Effector memory CD8-positive, alpha-beta T cell (primary cell): ENCODE results near the gene PLAC1.

ENCODE experiments used
- ATAC-seq: fragments of 150-1000 bp; cut with Tn5 transposase; replicated peaks from 2 replicates; pipeline ENCODE4 v1.10.0; 2021; ENCODE audit warnings: mild to moderate bottlenecking, moderate library complexity
- DNase-seq, 3 experiments: peaks; one replicate each; pipeline ENCODE4 v3.0.0; 2021
- H3K27ac Mint-ChIP-seq, 2 donors: one replicate each; pipeline ENCODE4 v1.8.0; 2022; ENCODE audit warnings: mild to moderate bottlenecking in 2 of 2, mixed read lengths in 2 of 2, moderate library complexity in 2 of 2
- H3K27me3 Mint-ChIP-seq, 2 donors: one replicate each; pipeline ENCODE4 v1.8.0; 2022; ENCODE audit warnings: mixed read lengths in 2 of 2
- H3K36me3 Mint-ChIP-seq: one replicate; pipeline ENCODE4 v1.8.0; 2022; ENCODE audit warnings: mild to moderate bottlenecking, moderate library complexity, mixed read lengths; ENCODE audit not compliant: insufficient read depth
- H3K4me1 Mint-ChIP-seq, 2 donors: one replicate each; pipeline ENCODE4 v1.8.0; 2022; ENCODE audit warnings: low read depth in 2 of 2, mixed read lengths in 2 of 2
- H3K4me3 Mint-ChIP-seq, 2 donors: one replicate each; pipeline ENCODE4 v1.8.0; 2022; ENCODE audit warnings: mild to moderate bottlenecking in 2 of 2, mixed read lengths in 2 of 2, moderate library complexity in 2 of 2
- H3K9me3 Mint-ChIP-seq, 2 donors: one replicate each; pipeline ENCODE4 v1.8.0; 2022; ENCODE audit warnings: mixed read lengths in 2 of 2

Gene PLAC1

DNA sequence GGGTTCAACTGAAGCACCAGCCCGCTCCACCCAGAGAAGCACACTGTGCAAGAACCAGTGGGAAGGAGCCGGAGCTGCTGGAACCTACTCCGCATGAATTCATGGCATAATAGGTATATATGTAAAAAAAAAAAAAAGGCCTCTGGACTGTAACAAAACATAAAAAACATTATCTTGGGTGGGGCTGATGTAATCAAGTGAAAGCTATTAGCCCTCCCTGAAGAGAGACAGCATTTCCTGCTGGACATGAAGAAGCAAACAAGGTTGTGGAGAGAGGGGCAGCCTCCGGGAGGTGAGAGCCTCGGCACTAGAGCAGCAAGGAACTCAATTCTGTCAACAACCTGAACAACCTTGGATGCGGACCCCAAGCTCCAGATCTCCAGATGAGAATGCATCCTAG is 50.7 kb downstream of the PLAC1 start:
- H3K9me3 Mint-ChIP-seq = peaks cover 0 to 1% of the 10 kb centered on the region in 2 donors
- H3K4me3 Mint-ChIP-seq = no peak overlapping the region
- no peak for DNase-seq
- no peaks in the 10 kb centered on the region for H3K4me1 Mint-ChIP-seq
- no peak overlapping the region for H3K27ac Mint-ChIP-seq
- ATAC-seq = no peak
- no peaks in the 10 kb centered on the region for H3K36me3 Mint-ChIP-seq
- H3K27me3 Mint-ChIP-seq = peaks cover 4 to 14% of the 10 kb centered on the region in 2 donors

DNA sequence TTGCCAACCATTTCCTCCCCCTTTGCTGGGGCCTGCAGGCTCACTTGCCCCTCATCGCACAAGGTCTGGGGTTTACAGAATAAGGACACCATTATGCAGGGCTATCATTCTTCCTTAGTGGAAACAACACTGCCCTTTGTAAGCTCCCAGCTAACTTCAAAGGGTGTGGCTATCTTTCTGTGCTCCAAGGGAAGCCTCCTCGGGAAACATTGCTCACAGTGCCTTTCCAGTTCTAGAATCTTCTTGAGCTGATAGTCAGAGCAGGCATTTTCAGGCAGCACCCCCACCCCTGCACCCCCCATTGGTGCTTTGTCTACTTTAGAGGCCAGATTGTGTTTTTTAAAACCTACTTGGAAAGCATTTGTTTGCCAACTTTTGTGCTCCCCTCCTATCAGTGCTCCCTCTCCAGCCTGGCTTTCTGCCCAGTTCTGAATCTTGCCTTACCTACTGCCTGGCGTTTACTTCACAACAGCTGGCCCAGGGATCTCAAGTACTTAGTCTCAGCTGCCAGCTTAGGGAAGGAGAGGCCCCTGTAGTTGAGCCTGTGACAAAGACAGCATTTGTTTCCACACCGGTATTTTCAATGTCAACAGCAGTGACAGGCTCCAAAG is 53.5 kb downstream of the PLAC1 start:
- H3K36me3 Mint-ChIP-seq = no peaks in the 10 kb centered on the region
- H3K27ac Mint-ChIP-seq = no peak overlapping the region
- H3K4me3 Mint-ChIP-seq = no peak overlapping the region
- no peak for ATAC-seq
- no peaks in the 10 kb centered on the region for H3K4me1 Mint-ChIP-seq
- no peak for DNase-seq
- peaks cover 6 to 14% of the 10 kb centered on the region in 2 donors for H3K27me3 Mint-ChIP-seq
- H3K9me3 Mint-ChIP-seq = peaks cover 0 to 2% of the 10 kb centered on the region in 2 donors

DNA sequence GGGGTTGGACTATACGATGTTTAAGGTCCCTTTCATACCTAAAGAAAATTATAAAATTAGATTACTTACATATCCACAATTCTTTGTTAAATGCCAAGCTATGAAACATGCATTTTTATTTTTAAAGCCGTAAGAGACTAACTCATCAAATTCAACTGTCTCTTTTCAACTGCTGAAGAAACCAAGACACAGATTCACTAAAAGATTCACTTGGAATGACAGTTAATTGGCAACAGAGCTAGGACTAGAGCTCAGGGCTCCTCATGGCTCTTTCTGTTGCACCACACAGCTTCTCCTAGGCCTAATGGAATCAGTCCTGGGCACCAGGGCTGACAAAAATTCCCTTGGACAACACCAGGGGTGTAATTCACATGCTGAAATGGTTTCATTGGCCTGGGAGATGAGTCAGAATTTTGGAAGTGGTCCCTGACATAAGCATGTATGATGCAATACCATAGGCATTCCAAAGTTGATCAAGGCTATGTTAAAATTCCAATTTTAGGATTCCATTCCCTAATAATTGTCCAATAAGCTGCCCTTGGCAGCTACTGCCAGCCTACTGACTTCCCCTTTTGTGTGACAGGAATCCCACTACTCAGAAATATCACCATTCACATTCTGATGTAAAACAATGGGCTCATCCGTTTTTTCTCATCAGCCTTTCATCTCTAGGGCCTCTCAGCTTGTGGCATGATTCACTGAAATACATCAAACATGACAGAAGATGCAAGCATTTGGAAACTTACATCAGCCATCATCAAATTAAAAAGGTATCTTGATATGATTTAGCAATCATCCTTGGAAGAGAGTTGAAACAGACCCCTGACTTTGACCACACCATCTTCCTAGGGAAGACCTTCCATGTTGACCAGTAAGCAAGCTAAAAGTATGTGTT is 54.2 kb downstream of the PLAC1 start:
- no peaks in the 10 kb centered on the region for H3K36me3 Mint-ChIP-seq
- H3K9me3 Mint-ChIP-seq = peaks cover 0 to 2% of the 10 kb centered on the region in 2 donors
- H3K4me3 Mint-ChIP-seq = no peak overlapping the region
- no peak for DNase-seq
- H3K27me3 Mint-ChIP-seq = peaks cover 6 to 14% of the 10 kb centered on the region in 2 donors
- H3K27ac Mint-ChIP-seq = no peak overlapping the region
- no peaks in the 10 kb centered on the region for H3K4me1 Mint-ChIP-seq
- no peak for ATAC-seq

GRCh38 chrX:134602410-134602809 is 55.9 kb downstream of the PLAC1 start:
- Mint-ChIP-seq H3K36me3 (no peaks in the 10 kb centered on the region), H3K4me1 (no peaks in the 10 kb centered on the region), H3K9me3 (peaks cover 0 to 2% of the 10 kb centered on the region in 2 donors), H3K27ac (no peak overlapping the region), H3K4me3 (no peak overlapping the region), H3K27me3 (peaks cover 15 to 30% of the 10 kb centered on the region in 2 donors)
- ATAC-seq = no peak
- DNase-seq = no peak

- no peaks in the 10 kb centered on the region for H3K4me1 Mint-ChIP-seq
- ATAC-seq (no peak), DNase-seq (no peak)
- H3K9me3 Mint-ChIP-seq = peaks cover 0 to 2% of the 10 kb centered on the region in 2 donors
- H3K27me3 Mint-ChIP-seq = peaks cover 23 to 38% of the 10 kb centered on the region in 2 donors
- no peak overlapping the region for H3K27ac Mint-ChIP-seq
- H3K4me3 Mint-ChIP-seq = no peak overlapping the region
- no peaks in the 10 kb centered on the region for H3K36me3 Mint-ChIP-seq
These were observed 57.0 kb downstream of the PLAC1 start for GRCh38 chrX:134601240-134601765.

- Mint-ChIP-seq H3K27ac (no peak overlapping the region), H3K4me3 (no peak overlapping the region), H3K4me1 (no peaks in the 10 kb centered on the region), H3K36me3 (no peaks in the 10 kb centered on the region), H3K9me3 (peaks cover 0 to 2% of the 10 kb centered on the region in 2 donors), H3K27me3 (peaks cover 29 to 43% of the 10 kb centered on the region in 2 donors)
- DNase-seq (no peak), ATAC-seq (no peak)
These were observed 57.6 kb downstream of the PLAC1 start for GRCh38 chrX:134600714-134601113.

DNA sequence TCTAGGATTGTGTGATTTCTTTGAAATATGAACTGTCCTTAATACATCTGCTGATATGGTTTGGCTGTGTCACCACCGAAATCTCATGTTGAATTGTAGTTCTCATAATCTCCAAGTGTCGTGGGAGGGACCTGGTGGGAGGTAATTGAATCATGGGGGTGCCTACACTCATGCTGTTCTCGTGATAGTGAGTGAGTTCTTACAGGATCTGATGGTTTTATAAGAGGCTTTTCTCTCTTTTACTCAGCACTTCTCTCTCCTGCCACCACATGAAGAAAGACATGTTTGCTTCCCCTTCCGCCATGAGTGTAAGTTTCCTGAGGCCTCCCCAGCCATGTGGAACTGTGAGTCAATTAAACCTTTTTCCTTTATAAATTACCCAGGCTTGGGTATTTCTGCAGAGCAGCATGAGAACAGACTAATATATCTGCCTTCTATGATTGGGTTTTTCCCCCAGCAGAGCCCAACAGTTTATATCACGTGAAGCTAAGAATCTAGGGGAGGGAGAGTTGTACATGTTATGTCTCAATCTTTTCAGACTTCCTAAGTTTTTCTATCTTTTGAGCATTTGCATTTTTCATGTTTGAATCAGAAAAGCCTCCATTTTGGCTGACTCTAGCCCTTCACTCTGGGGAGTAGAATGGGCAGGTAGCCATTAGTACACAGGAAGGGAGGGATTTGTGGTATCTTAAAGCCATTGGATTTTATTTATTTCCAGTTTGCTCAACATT is 58.9 kb downstream of the PLAC1 start:
- Mint-ChIP-seq H3K36me3 (no peaks in the 10 kb centered on the region), H3K9me3 (peaks cover 0 to 2% of the 10 kb centered on the region in 2 donors), H3K27ac (no peak overlapping the region), H3K4me1 (no peaks in the 10 kb centered on the region), H3K27me3 (peaks cover 29 to 39% of the 10 kb centered on the region in 2 donors), H3K4me3 (no peak overlapping the region)
- ATAC-seq = no peak
- DNase-seq = no peak

DNA sequence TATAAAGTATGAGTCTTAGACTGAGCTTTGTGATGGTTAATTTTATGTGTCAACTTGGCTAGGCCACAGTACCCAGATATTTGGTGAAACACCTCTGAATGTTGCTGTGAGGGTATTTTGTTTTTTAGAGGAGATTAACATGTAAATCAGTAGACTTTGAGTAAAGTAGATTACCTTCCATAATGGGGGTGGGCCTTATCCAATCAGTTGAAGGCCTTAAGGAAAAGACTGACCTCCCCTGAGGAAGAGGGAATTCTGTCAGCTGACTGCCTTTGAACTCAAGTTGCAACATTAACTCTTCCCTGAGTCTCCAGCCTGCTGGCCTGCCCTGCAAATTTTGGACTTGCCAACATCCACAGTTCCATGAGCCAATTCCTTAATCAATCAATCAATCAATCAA is 66.0 kb downstream of the PLAC1 start:
- no peak for ATAC-seq
- Mint-ChIP-seq H3K9me3 (no peaks in the 10 kb centered on the region), H3K4me1 (no peaks in the 10 kb centered on the region), H3K27ac (no peak overlapping the region), H3K36me3 (no peaks in the 10 kb centered on the region), H3K27me3 (peaks cover 20 to 42% of the 10 kb centered on the region in 2 donors), H3K4me3 (no peak overlapping the region)
- no peak for DNase-seq

- DNase-seq (no peak), ATAC-seq (no peak)
- Mint-ChIP-seq H3K27me3 (peaks cover 13 to 35% of the 10 kb centered on the region in 2 donors), H3K27ac (no peak overlapping the region), H3K4me1 (no peaks in the 10 kb centered on the region), H3K36me3 (no peaks in the 10 kb centered on the region), H3K4me3 (no peak overlapping the region), H3K9me3 (no peaks in the 10 kb centered on the region)
These were observed 66.8 kb downstream of the PLAC1 start for GRCh38 chrX:134591502-134591901.

- H3K4me1 Mint-ChIP-seq = no peaks in the 10 kb centered on the region
These were observed 69.5 kb downstream of the PLAC1 start for GRCh38 chrX:134588806-134589205.

GRCh38 chrX:134580907-134581306 is 77.4 kb downstream of the PLAC1 start:
- no peaks in the 10 kb centered on the region for H3K4me1 Mint-ChIP-seq
- no peak overlapping the region for H3K27ac Mint-ChIP-seq
- H3K36me3 Mint-ChIP-seq = no peaks in the 10 kb centered on the region
- DNase-seq (no peak), ATAC-seq (no peak)
- no peaks in the 10 kb centered on the region for H3K27me3 Mint-ChIP-seq
- no peak overlapping the region for H3K4me3 Mint-ChIP-seq
- no peaks in the 10 kb centered on the region for H3K9me3 Mint-ChIP-seq

More at GRCh38 chrX:134588806-134589205, 69.5 kb downstream of the PLAC1 start:
- DNase-seq (no peak), ATAC-seq (no peak)
- no peaks in the 10 kb centered on the region for H3K9me3 Mint-ChIP-seq
- H3K4me3 Mint-ChIP-seq = no peak overlapping the region
- peaks cover 7 to 21% of the 10 kb centered on the region in 2 donors for H3K27me3 Mint-ChIP-seq
- no peak overlapping the region for H3K27ac Mint-ChIP-seq
- no peaks in the 10 kb centered on the region for H3K36me3 Mint-ChIP-seq

DNA sequence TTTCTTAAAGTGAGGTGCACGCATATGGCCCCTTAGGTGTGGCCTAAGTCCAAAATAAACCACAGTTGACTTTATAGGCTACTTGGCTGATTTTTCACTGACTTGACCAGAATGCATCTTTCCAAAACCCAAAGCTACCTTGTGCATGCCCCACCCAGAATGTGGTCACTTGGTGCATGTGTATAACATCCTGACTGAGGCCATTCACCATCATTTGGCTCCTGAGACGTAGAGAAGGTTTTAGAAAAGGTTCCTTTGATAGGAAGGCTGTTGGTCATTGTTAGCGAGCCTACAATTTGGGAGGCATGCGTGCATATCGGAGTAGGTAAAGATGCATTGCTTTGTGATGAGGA is 84.6 kb downstream of the PLAC1 start:
- H3K9me3 Mint-ChIP-seq = no peaks in the 10 kb centered on the region
- peaks cover 0 to 20% of the 10 kb centered on the region in 2 donors for H3K27me3 Mint-ChIP-seq
- no peaks in the 10 kb centered on the region for H3K36me3 Mint-ChIP-seq
- ATAC-seq (no peak), DNase-seq (no peak)
- H3K4me3 Mint-ChIP-seq = no peak overlapping the region
- no peak overlapping the region for H3K27ac Mint-ChIP-seq
- H3K4me1 Mint-ChIP-seq = no peaks in the 10 kb centered on the region

GRCh38 chrX:134572816-134573682 is 85.2 kb downstream of the PLAC1 start:
- DNase-seq (no peak), ATAC-seq (no peak)
- no peak overlapping the region for H3K4me3 Mint-ChIP-seq
- no peak overlapping the region for H3K27ac Mint-ChIP-seq
- no peaks in the 10 kb centered on the region for H3K4me1 Mint-ChIP-seq
- H3K27me3 Mint-ChIP-seq = peaks cover 0 to 20% of the 10 kb centered on the region in 2 donors
- no peaks in the 10 kb centered on the region for H3K36me3 Mint-ChIP-seq
- H3K9me3 Mint-ChIP-seq = no peaks in the 10 kb centered on the region
